DND-41 (cell line): Measurements from ENCODE around the gene MYL6B.

Experiments
- ATAC-seq: fragments of 200-7000 bp; cut with Tn5 transposase; 3 replicates; pipeline ENCODE4 v1.9.1; 2021; ENCODE audit warnings: low read depth; ENCODE audit not compliant: insufficient read depth
- DNase-seq: peaks from one replicate; pipeline ENCODE4 v3.0.0-alpha.2; 2020
- H2AFZ ChIP-seq: 2 replicates; pipeline ENCODE4 v1.6.0; 2012; ENCODE audit warnings: low read depth, low read length
- H3K27ac ChIP-seq: 2 replicates; pipeline ENCODE4 v1.5.1; 2012; ENCODE audit warnings: low read length, inconsistent platforms
- H3K27me3 ChIP-seq: fragments of 200-600 bp; sonication (generic); 2 replicates; pipeline ENCODE4 v1.6.0; 2012; ENCODE audit warnings: low read length, mild to moderate bottlenecking, inconsistent platforms; ENCODE audit not compliant: insufficient read depth, poor library complexity
- H3K36me3 ChIP-seq: 2 replicates; pipeline ENCODE4 v1.5.1; 2012; ENCODE audit warnings: low read length, inconsistent platforms; ENCODE audit not compliant: insufficient read depth
- H3K4me1 ChIP-seq: 2 replicates; pipeline ENCODE4 v1.5.1; 2012; ENCODE audit warnings: mild to moderate bottlenecking, low read length; ENCODE audit not compliant: insufficient read depth
- H3K4me2 ChIP-seq: 2 replicates; pipeline ENCODE4 v1.6.0; 2012; ENCODE audit warnings: mild to moderate bottlenecking, moderate library complexity, low read length, inconsistent platforms; ENCODE audit not compliant: insufficient read depth
- H3K4me3 ChIP-seq, 2 experiments: fragments of 200-600 bp in 1 of 2; shearing (Covaris generic) in 1 of 2; 2 replicates each; pipeline ENCODE4 v1.5.1; 2012 to 2016; ENCODE audit warnings: inconsistent platforms in 2 of 2, low read length in 2 of 2, mild to moderate bottlenecking in 2 of 2, low read depth in 1 of 2, moderate library complexity in 1 of 2
- H3K79me2 ChIP-seq: 2 replicates; pipeline ENCODE4 v1.6.0; 2012; ENCODE audit warnings: low read length, inconsistent platforms; ENCODE audit not compliant: insufficient read depth
- H3K9ac ChIP-seq: 2 replicates; pipeline ENCODE4 v1.6.0; 2012; ENCODE audit warnings: low read depth, mild to moderate bottlenecking, inconsistent platforms, low read length, moderate library complexity
- H3K9me3 ChIP-seq: 2 replicates; pipeline ENCODE4 v1.5.1; 2012; ENCODE audit warnings: low read length, moderate library complexity, mild to moderate bottlenecking, inconsistent platforms; ENCODE audit not compliant: insufficient read depth, severe bottlenecking
- H4K20me1 ChIP-seq: 2 replicates; pipeline ENCODE4 v1.6.0; 2012; ENCODE audit warnings: low read length; ENCODE audit not compliant: insufficient read depth
- CTCF ChIP-seq: IDR thresholded peaks from 2 replicates; pipeline ENCODE4 v1.5.1; 2012; ENCODE audit warnings: borderline replicate concordance, low read length, moderate library complexity, mild to moderate bottlenecking; ENCODE audit not compliant: poor library complexity, severe bottlenecking; ENCODE audit errors: extremely low read depth
- EZH2 ChIP-seq: IDR thresholded peaks from 3 replicates; pipeline ENCODE4 v1.6.1; 2012; ENCODE audit warnings: borderline replicate concordance, low read depth, mild to moderate bottlenecking, moderate library complexity, low read length, inconsistent platforms; ENCODE audit not compliant: severe bottlenecking

MYL6B gene

GRCh38 chr12:56117778-56118687 lies 34.4 kb upstream of the MYL6B start, which contains the start of gene ZC3H10:
Gene ZC3H10 (plus strand): TSS chr12:56118266. CDS start chr12:56120563, 2,297 bp downstream.
- ATAC-seq (peak; percentile 85), DNase-seq (peak; percentile 99)
- peaks cover 56% of the 10 kb centered on the region for H3K79me2 ChIP-seq
- peak within 1 kb of the TSS; percentile 91 for H3K27ac ChIP-seq
- H3K36me3 ChIP-seq = peaks cover 57% of the 10 kb centered on the region
- peak within 1 kb of the TSS; percentile 78 for H3K9ac ChIP-seq
- H3K4me2 ChIP-seq = peak within 1 kb of the TSS; percentile 97
- TF ChIP-seq EZH2 = no peak
- peak; percentile 69 for TF ChIP-seq CTCF
- H3K27me3 ChIP-seq = no peaks in the 10 kb centered on the region
- 0 out of 2 replicates have a peak, but pooled peaks cover 2% of the 10 kb centered on the region for H4K20me1 ChIP-seq
- H3K4me1 ChIP-seq = peaks cover 38% of the 10 kb centered on the region
- peak within 1 kb of the TSS; percentile 68 for H2AFZ ChIP-seq
- H3K4me3 ChIP-seq = peak within 1 kb of the TSS; percentile 57 to 79
- no peaks in the 10 kb centered on the region for H3K9me3 ChIP-seq

- peaks cover 52% of the 10 kb centered on the region for H3K36me3 ChIP-seq
- peak overlapping the region; percentile 45 to 79 for H3K4me3 ChIP-seq
- H3K27me3 ChIP-seq = no peaks in the 10 kb centered on the region
- peak overlapping the region; percentile 97 for H3K4me2 ChIP-seq
- 0 out of 2 replicates have a peak, but pooled peaks cover 2% of the 10 kb centered on the region for H4K20me1 ChIP-seq
- H2AFZ ChIP-seq = peak overlapping the region; percentile 68; the same call in 1 of the 2 replicates
- H3K4me1 ChIP-seq = peaks cover 38% of the 10 kb centered on the region
- DNase-seq = no peak
- H3K9ac ChIP-seq = peak overlapping the region; percentile 78
- ATAC-seq = no peak
- peaks cover 58% of the 10 kb centered on the region for H3K79me2 ChIP-seq
- no peaks in the 10 kb centered on the region for H3K9me3 ChIP-seq
- H3K27ac ChIP-seq = peak overlapping the region; percentile 75
- TF ChIP-seq CTCF (no peak), EZH2 (no peak)
Observed at GRCh38 chr12:56118688-56119357, 33.6 kb upstream of the MYL6B start.

GRCh38 chr12:56119361-56119796 lies 33.0 kb upstream of the MYL6B start:
- peaks cover 51% of the 10 kb centered on the region for H3K36me3 ChIP-seq
- H3K79me2 ChIP-seq = peaks cover 64% of the 10 kb centered on the region
- H3K9me3 ChIP-seq = no peaks in the 10 kb centered on the region
- H3K4me2 ChIP-seq = peak overlapping the region; percentile 97
- ATAC-seq (peak; percentile 15; the same call in 2 of the 3 replicates), DNase-seq (peak; percentile 75)
- no peaks in the 10 kb centered on the region for H3K27me3 ChIP-seq
- peak overlapping the region; percentile 75 for H3K27ac ChIP-seq
- H3K9ac ChIP-seq = peak overlapping the region; percentile 78
- no peak overlapping the region for H2AFZ ChIP-seq
- H4K20me1 ChIP-seq = 0 out of 2 replicates have a peak, but pooled peaks cover 2% of the 10 kb centered on the region
- peaks cover 38% of the 10 kb centered on the region for H3K4me1 ChIP-seq
- H3K4me3 ChIP-seq = peak overlapping the region; percentile 45 to 79
- TF ChIP-seq CTCF = peak; percentile 87
- no peak for TF ChIP-seq EZH2
